Activated gamma-delta T cell treated with anti-CD3 and anti-CD28 coated beads, Interleukin-2, amount 50 U/mL, for 16 hours (primary cell): ENCODE measurements around the gene RAB31.

Experiments used
- DNase-seq: peaks from one replicate; pipeline ENCODE4 v3.0.0-alpha.2; 2020; ENCODE audit warnings: low read depth

RAB31 gene

DNA sequence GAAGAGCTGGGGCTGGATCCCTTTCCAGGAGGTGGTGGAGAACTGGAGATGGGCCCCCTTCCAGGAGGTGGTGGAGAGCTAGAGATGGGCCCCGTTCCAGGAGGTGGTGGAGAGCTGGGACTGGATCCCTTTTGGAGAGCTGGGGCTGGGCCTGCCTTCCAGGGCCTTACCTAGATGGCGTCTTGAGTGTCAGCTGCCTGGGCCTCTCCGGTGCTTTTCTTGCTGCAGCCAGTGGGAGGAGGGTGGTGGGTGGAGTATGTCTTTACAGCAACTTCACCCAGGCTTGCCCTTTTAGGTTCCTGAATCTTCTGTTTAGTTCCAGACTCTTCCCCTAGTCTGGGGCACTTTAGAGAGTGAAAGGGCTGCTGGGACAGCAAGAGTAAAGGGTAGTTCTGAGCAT is 158.5 kb downstream of the RAB31 start:
- DNase-seq = no peak

DNA sequence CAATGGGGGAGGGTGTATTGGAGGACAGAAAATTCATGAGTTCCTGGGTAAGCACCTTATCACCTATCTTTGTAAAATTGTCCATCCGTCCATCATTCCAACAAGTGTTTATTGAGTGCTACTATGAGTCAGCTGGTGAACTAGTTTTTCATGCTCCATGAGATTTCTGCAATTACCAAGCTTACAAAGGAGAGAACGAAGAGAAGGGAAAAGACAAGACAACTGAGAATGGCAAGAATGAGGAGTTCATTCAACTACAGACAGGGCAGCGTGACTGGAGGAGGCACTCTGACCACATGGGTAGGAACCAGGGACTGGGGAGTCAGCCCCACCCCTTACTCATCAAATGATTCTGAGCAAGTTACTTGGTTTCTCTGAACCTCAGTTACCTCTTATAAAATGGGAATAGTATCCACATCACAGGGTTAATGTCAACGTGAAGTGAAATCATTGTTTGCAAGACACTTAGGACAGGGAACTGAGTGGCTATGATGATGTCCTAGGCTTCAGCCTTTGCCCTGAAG is 159.0 kb downstream of the RAB31 start:
- no peak for DNase-seq

DNA sequence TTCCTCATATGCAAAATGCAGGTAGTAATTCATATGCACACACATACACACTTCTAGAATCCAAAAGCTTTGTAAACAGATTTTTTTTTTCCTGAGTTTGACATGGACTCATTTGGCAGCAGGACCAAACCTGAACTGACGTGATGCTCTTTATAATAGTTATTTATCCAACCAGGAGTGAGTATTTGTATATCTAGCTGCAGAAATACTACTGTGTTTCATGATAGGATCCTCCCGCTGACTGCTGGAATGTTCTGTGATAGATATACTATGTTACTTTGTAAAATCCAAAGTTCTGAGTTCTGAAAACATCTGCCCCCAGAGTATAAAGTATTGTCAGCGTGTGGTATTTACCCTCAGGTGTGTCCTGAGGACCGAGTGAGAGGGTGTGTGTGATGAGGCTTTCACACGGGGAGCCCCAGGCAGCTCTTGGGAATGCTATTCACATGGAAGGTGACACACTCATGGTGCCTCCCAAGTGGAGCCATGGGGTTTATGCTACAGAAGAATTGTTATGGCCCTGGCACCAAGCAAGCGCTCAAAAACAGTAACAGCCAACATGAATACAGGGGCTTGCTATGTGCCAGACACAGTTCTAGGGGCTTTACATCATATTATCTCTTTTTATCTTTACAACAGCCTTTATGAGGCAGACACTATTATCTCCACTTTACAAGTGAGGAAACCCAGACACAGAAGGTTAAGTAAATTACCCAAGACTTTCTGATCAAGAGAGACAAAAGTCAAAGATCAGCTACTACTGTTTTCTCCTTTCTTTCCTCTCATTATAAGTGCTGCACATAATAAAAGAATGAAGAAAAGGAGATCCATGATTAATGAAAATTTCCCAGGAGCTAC is 161.0 kb downstream of the RAB31 start:
- no peak for DNase-seq

DNA sequence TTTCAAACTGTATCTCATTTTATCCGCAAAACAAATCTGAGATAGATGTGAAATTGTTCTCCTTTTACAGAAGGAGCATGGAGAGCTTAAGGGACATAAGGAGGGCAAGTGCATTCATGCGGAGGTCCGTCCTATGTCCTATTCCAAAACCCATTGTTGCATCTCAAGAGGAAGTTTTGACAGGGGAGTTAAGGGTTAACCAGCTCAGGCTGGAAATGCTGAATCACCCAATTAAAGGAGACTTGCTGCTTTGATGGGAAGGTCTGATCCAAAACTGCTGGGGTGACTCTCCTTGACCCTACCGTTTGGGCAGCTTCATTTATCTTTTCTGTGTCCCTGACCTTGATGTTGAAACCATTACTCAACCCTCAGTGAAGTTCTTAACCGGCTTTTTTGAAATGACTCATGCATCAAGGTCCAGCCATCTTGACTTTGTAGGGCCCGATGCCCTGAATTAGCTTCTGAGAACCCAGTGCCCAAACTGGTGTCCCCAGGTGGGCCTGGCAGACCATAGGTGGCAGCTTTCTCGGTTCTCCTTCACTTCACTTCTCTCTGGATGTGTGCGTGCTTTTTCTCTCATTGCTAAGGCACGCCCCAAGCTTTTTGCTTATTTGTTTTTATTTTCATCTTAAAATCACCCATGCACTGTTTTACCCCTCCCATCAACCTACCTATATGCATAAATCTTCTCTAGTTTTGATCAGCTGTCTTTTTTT is 161.8 kb downstream of the RAB31 start:
- no peak for DNase-seq

DNA sequence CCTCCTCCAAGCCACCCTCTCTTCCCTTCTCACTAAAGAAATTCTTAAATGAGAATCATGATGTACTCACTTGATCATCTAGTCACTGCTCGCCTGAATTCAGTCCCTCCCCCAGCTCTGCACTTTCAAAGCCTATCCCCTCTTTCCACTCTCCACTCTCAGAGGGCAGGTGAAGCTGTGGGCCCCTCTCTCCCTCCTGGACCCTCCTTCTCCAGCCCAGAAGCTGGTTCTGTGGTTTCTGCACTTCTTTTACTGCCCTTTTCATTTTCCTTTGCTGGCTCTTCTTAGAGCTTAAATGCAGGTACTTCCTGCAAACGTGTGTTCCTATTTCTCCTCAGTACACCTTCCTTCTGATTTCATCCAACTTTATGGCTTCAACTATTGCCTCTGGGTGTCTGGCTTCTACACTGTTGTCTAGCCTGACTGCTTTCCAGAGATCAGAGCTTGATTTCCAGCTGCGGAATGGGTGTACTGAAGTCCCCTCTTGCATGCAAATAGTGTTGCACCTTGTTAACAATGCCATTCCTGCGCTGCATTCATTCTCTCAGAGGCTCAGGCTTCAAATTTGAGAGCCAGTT is 162.4 kb downstream of the RAB31 start:
- no peak for DNase-seq

DNA sequence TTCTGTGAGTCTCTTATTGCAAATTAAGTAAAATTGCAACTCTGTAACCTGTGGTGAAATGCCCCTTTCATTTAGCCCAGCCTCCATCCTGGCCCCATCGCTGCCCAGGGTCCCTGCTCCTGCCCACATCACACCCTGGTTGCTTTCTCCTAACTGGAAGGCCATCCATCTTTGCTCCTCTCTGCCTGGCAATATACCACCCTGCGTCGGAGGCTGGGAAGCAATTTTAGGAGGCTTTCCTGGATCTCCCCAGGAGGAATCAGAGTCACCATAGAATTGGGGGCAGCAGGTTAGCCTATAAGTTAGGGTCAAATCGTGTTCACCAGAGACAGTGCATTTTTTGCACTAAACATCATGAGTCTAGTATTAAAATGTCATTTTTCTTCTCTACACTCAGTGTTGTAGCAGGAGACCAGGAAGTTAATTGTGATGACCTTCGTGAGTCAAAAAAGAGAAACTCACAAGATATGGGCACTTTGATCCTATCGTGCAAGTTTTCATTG is 163.2 kb downstream of the RAB31 start:
- no peak for DNase-seq

DNA sequence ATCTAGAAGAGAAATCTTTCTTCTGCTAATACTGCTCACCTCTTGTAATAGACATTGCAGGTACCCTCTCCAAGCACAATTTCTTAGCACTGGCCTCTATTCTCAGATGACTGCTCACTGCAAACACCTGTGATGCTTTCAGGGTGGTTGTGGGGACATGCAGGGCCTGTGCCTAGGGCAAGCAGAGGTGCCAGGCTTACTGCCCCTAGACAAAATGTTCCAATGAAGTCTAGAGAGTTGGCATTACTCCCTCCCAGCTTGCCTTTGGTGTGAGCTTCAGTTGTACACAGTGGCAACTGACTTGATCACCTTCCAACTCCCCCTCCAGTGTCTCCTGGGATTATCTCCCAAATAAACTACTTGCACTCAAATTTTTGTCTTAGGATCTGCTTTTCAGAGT is 164.7 kb downstream of the RAB31 start:
- no peak for DNase-seq

DNA sequence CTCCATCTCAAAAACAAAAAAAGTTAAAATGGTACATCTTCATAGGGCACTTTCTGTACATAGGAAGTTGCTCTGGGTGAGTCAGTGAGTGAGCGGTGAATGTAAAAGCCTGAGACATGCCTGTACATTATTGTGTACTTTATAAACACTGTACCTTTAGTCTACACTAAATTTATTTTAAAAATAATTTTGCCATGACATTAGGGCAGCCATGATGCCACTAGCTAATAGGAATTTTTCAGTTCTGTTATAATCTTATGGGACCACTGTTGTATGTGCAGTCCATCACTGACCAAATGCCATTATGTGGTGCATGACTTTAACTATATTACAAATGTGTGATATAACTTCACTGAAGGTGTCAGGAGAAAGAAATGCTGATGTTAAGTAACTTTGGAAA is 166.6 kb downstream of the RAB31 start:
- DNase-seq = no peak

DNA sequence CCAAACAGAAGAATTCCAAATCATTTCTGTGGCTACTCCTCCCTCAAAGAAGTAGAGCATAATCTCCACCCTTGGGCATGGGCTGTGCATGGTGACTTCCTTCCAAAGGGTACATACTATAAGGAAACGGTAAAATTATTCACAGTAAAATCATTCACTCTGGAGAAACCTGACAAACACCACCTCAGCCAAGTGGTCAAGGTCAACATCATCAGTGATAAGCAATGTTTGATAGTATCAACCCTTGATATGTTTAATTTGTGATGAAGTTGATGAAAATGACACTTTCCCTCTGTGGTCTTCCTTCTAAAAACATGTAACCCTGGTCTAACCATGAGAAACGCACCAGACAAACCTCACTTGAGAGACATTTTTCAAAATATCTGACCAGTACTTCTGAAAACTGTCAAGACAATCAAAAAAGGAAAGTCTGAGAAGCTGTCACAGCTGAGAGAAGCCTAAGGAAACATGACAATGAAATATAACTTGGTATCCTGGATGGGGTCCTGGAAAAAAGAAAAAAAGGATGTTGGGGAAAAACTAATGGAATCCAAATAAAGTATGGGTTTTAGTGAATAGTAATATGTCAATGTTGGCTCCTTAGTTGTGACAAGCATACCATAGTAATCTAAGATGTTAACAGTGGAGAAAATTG is 168.2 kb downstream of the RAB31 start:
- no peak for DNase-seq

DNA sequence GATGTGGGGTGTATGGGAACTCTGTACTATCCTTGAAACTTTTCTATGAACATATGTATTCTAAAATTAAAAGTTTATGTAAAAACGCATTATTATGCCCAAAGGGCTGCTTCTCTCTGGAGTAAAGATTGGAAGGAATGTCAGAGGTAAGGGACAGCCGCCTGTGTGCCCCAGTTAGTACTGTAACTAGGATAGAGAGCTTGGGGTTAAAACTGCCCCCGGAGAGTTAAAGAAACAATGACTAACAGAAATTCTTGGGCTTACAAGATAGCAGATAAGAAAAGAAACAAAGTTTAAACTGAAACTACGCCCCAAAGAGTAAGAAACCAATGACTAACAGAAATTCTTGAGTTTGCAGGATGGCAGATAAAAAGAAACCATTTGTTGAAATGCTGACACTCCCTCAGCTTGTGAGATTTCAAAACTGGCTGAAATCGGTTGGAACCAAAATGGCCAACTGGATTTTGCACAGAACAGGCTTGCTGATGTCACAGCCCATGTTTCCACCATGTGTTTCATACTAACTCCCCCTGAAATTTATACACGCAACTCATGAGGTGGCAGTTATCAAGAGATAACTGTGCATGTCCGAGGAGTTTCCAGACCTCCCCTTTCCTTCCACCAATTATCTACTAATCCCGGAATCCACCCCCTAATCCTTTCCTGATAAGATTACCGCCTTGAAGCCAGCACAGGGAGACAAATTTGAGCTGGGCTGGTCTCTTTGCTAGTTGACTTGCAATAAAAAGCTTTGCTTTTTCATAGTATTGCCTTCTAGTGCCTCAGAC is 169.0 kb downstream of the RAB31 start:
- DNase-seq = no peak

DNA sequence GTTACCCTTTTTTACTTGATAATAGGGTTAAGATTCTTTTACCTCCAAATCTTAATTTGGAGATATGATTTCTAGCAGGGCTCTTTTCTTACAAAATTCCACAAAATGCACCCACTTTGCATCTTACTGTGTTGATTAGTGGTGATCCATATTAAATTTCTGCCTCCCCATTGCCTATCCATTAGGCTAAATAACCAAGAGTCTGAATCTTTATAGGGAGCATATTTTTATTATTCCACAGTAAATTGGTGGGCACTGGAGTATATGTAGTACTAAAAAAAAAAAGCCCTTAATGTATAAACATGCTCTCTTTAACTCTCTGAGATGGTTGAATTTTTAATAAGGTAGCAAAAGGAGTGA is 169.5 kb downstream of the RAB31 start:
- DNase-seq = no peak

DNA sequence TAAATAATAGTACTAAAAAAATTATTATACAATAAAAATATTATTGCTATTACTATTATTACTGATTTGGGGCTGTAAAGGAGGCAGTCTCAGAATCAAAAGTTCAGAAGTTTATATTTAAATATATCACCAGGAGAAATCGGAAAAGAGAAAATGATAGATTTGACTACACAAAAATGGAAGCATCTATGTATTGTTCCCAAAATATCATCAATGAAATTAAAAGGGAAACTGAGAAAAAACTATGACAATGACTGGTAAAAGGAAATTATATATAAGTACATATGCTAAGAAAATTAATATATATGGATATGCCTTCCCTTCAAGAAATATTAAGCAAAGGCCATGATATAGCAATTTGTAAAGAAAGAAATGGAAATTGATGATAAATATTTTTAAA is 170.0 kb downstream of the RAB31 start:
- DNase-seq = no peak

DNA sequence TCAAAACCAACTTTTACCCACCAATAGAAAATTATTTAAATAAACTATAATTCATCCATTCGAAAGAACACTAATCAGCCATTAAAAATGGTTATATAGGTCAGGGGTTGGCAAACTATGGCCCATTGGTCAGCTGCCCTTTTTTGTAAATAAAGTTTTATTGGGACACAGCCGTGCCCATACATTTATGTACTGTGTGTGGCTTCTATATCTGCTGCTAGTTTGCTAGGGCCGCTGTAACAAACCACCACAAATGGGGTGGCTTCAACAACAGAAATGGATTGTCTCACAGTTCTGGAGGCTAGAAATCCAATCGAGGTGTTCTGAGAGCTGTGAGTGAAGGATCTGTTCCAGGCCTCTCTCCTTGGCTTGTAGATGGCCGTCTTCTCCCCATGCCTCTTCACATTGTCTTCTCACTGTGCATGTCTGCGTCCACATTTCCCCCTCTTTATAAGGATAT is 170.7 kb downstream of the RAB31 start:
- DNase-seq = no peak

DNA sequence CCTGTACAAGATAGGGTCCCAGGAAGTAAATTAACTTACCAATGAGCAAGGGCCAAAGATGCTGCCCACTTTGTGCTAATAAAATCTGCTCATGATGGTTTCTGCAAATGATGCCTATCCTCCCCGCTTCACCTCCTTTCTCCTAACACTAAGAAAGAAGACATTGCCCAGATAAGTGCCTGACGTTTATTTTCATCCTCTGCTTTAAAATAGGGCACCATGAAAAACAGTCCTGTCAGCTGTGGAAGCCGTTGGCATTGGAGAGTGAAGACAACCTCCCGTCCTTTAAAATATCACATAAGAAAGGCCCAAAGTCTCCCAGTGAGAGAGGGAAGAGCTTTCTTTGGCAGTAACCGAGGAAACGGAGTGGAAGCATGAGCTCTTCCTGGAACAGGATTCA is 176.0 kb downstream of the RAB31 start:
- no peak for DNase-seq

DNA sequence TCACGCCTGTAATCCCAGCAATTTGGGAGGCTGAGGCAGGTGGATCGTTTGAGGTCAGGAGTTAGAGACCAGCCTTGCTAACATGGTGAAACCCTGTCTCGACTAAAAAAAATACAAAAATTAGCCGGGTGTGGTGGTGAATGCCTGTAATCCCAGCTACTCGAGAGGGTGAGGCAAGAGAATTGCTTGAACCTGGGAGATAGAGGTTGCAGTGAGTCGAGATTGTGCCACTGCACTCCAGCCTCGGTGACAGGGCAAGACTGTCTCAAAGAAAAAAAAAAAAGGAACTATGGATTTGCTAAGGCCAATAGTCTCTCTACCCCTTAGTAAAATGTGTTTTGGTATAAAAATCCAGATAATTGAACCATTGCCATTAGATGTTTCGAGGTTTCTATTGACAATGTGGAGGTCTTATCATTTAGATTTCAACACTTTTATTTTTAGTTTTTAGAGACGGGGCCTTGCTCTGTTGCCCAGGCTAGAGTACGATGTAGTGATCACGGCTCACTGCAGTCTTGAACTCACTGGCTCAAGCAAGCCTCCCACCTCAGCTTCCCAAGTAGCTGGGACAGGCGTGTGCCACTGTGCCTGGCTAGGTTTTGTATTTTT is 176.5 kb downstream of the RAB31 start:
- no peak for DNase-seq

DNA sequence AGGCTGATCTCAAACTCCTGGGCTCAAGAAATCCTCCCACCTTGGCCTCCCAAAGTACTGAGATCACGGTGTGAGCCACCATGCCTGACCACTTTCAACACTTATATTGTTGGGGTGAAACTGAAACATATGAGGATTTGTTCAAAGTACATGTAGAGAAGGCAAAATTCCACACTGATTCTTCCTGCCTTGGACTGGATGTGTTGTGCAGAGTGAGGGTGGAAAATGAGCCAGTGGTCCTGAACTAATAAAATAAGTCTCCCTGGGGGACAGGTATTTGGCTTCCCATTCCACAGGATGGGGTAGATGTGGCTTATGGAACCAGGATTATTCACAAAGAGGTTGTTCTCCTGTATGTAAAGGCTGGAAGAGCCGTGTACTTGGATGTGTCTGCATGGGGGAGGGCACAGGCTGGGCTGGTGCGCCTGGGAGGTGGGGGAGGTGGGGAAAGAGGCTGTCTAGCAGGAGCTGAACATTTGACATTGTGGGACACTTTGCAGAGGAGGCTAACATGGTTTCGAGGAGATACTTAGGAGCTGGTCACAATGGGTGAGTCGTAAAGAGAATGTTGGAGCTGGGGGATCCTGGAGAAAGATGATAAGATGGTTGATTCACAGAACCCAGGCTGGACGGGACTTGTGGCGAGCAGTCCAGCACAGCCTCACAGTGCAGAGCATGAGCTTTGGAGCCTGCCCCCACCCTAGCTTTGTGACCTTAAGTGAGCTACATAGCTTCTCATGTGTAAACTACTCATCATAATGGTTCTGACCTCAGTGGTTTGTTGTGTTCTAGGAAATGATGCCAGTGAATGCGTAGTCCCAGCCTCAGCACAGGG is 177.3 kb downstream of the RAB31 start, which contains the start of gene TXNDC2:
Gene TXNDC2 (plus strand): TSS at position 804 of the 835 bp plus-strand sequence. CDS start 708 bp downstream, outside the sequence.
- DNase-seq = no peak

DNA sequence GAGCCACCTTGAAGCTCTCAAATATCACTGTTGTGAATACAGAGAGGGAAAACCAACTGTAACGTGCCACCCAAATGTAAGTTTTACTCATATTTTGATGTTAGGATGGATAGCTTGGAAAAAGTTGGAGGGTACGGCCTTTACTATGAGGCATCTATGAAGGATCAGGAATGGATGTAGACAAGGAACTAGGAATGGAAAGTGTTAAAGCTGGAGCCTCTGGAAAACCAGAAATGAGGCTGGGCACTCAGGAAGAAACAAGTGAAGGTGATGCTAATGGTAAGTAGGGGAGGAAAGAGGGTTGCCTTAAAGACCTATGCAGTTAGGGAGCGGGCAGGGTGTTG is 177.9 kb downstream of the RAB31 start:
- DNase-seq = no peak

DNA sequence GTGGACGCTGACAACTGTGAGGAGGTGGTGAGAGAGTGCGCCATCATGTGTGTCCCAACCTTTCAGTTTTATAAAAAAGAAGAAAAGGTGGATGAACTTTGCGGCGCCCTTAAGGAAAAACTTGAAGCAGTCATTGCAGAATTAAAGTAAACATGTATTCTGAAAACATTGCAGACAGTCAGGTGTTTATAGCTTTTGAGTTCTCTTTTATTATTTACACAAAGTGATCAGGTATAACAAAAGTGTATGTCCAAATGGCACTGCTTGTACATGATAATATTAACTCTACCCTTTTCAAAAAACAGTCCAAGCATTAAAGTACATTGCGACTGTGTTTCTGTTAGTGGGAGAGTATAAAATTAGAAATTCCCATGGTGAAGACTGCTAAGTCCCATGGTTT is 179.9 kb downstream of the RAB31 start:
- no peak for DNase-seq

DNA sequence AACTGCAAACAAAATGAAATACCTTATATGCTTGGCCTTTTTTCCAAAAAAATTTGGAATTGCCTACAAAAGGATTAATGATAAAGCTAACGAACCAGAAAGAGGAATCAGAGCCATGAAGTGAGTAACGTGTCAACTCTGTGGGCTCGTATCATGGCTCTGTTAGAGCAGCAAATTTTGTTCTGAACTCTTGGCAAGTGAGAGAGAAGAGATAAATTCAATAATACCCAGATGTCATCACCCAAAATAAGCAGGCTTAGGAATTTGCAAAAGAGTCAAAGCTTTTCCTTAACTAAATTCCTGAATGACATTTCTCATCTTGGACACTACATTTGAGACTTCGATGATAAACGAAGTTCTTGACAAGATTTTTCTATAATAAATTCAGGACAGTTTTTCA is 182.1 kb downstream of the RAB31 start:
- DNase-seq = no peak

DNA sequence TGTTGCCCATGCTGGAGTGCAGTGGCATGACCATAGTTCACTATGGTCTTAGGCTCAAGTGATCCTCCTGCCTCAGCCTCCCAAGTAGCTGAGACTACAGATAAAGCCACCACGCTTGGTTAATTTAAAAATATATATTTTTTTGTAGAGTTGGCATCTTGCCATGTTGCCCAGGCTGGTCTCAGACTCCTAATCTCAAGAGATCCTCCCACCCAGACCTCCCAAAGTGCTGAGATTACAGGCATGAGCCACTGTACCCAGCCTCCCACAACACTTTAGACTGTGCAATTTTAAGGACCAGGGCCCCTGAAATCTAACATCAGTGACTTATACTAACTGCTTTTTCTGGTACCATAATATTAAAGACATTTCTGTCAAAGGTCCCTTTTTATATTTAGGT is 182.9 kb downstream of the RAB31 start:
- no peak for DNase-seq
